OCI-LY7 (cell line): ENCODE results near the gene PSD2. TPM values are rescaled to one million over a fixed set of nuclear protein-coding genes. Genes with fewer than 3 reads are reported as not detected.

Source experiments
- BruUV-seq: library from RNA; stranded (reverse); fragments of 400-500 nt; replicated peaks from 2 replicates; lab custom pipeline; 2021; lab: Mats Ljungman, UMichigan
- CTCF ChIA-PET: fragments of 300-600 bp; sonication (Branson Sonifier 250); formaldehyde crosslinking; loops from one replicate; lab custom pipeline; 2022; ENCODE audit warnings: antibody characterized with exemption; ENCODE audit not compliant: unreplicated experiment; lab: Charles Lee
- POLR2A ChIA-PET: fragments of 300-600 bp; sonication (Branson Sonifier 250); formaldehyde crosslinking; loops from one replicate; lab custom pipeline; 2022; ENCODE audit warnings: antibody characterized with exemption; lab: Charles Lee
- DNase-seq: peaks from one replicate; pipeline ENCODE4 v3.0.0-alpha.2; 2015; ENCODE audit warnings: low spot score
- H2AFZ ChIP-seq: fragments of 200-600 bp; sonication (generic), shearing (Covaris generic); 2 replicates; pipeline ENCODE4 v1.6.1; 2014; ENCODE audit warnings: mild to moderate bottlenecking, antibody characterized with exemption, low read length, moderate library complexity
- H3K27ac ChIP-seq: fragments of 200-600 bp; sonication (generic); 2 replicates; pipeline ENCODE4 v1.5.1; 2014; ENCODE audit warnings: mixed run types, low read depth, mild to moderate bottlenecking, moderate library complexity, low read length, inconsistent platforms; ENCODE audit not compliant: poor library complexity, severe bottlenecking
- H3K36me3 ChIP-seq: fragments of 200-600 bp; sonication (generic); 2 replicates; pipeline ENCODE4 v1.6.1; 2014; ENCODE audit warnings: mild to moderate bottlenecking, antibody characterized with exemption, low read length, moderate library complexity, mixed read lengths; ENCODE audit not compliant: insufficient read depth
- H3K4me1 ChIP-seq: fragments of 200-600 bp; sonication (generic); 2 replicates; pipeline ENCODE4 v1.5.1; 2014; ENCODE audit warnings: mild to moderate bottlenecking, low read length; ENCODE audit not compliant: insufficient read depth, poor library complexity, severe bottlenecking
- H3K4me2 ChIP-seq: fragments of 200-600 bp; sonication (generic); 2 replicates; pipeline ENCODE4 v1.6.1; 2014; ENCODE audit warnings: mild to moderate bottlenecking, low read length
- H3K4me3 ChIP-seq: fragments of 200-600 bp; sonication (generic); 2 replicates; pipeline ENCODE4 v1.5.1; 2014; ENCODE audit warnings: mild to moderate bottlenecking, low read depth, low read length; ENCODE audit not compliant: poor library complexity, severe bottlenecking
- H3K79me2 ChIP-seq: fragments of 200-600 bp; sonication (generic); 2 replicates; pipeline ENCODE4 v1.6.1; 2016; ENCODE audit warnings: low read depth, mild to moderate bottlenecking, low read length, moderate library complexity, mixed read lengths; ENCODE audit not compliant: insufficient read depth
- H3K9me2 ChIP-seq: fragments of 200-600 bp; sonication (generic); 2 replicates; pipeline ENCODE4 v1.6.1; 2016; ENCODE audit warnings: mild to moderate bottlenecking, low read length, mixed read lengths; ENCODE audit not compliant: insufficient read depth
- H3K9me3 ChIP-seq: fragments of 200-600 bp; sonication (generic); 2 replicates; pipeline ENCODE4 v1.6.1; 2014; ENCODE audit warnings: mild to moderate bottlenecking, mixed run types, low read length, mixed read lengths
- H4K20me1 ChIP-seq: fragments of 200-600 bp; sonication (generic); 2 replicates; pipeline ENCODE4 v1.6.1; 2014; ENCODE audit warnings: mild to moderate bottlenecking, antibody characterized with exemption, low read length, moderate library complexity, mixed read lengths; ENCODE audit not compliant: insufficient read depth
- EZH2phosphoT487 ChIP-seq: fragments of 200-600 bp; sonication (generic); IDR thresholded peaks from 2 replicates; pipeline ENCODE4 v1.6.1; 2018; ENCODE audit warnings: low read depth, borderline replicate concordance, mild to moderate bottlenecking, mixed run types, antibody characterized with exemption, low read length, moderate library complexity, mixed read lengths
- intact Hi-C: fragments of 100-400 bp; cut with micrococcal nuclease; formaldehyde crosslinking; loops from one replicate; pipeline ENCODE4 v1.10.0; 2022; ENCODE audit not compliant: unreplicated experiment
- total RNA-seq, 2 experiments: library from RNA; depleted of rRNA in 1 of 2; stranded (reverse); fragments of >200 nt in 1 of 2; shearing (Covaris generic) in 1 of 2; gene quantifications; 2 replicates each; pipeline ENCODE4 v1.2.3, GENCODE V29; 2014 to 2022
- TF ChIP-seq, protein P1 (sequence below): fragments of 200-600 bp; sonication (generic); conservative IDR thresholded peaks from 2 replicates; pipeline ENCODE4 v1.5.1; 2014; ENCODE audit warnings: mild to moderate bottlenecking, antibody characterized with exemption, low read length, moderate library complexity, mixed read lengths

Gene PSD2
- total RNA-seq, 2 experiments from 2014 or later = 0.11 to 0.13 TPM

- intact Hi-C loops = no loop called here
- Histone ChIP-seq H3K4me2 (no peak overlapping the region), H3K9me2 (no peaks in the 10 kb centered on the region), H4K20me1 (no peaks in the 10 kb centered on the region), H3K79me2 (no peaks in the 10 kb centered on the region), H3K4me3 (no peak overlapping the region), H3K36me3 (no peaks in the 10 kb centered on the region), H2AFZ (no peak overlapping the region), H3K4me1 (no peaks in the 10 kb centered on the region), H3K9me3 (no peaks in the 10 kb centered on the region), H3K27ac (no peak overlapping the region)
- no peak for DNase-seq
- TF ChIP-seq, protein P1, sequence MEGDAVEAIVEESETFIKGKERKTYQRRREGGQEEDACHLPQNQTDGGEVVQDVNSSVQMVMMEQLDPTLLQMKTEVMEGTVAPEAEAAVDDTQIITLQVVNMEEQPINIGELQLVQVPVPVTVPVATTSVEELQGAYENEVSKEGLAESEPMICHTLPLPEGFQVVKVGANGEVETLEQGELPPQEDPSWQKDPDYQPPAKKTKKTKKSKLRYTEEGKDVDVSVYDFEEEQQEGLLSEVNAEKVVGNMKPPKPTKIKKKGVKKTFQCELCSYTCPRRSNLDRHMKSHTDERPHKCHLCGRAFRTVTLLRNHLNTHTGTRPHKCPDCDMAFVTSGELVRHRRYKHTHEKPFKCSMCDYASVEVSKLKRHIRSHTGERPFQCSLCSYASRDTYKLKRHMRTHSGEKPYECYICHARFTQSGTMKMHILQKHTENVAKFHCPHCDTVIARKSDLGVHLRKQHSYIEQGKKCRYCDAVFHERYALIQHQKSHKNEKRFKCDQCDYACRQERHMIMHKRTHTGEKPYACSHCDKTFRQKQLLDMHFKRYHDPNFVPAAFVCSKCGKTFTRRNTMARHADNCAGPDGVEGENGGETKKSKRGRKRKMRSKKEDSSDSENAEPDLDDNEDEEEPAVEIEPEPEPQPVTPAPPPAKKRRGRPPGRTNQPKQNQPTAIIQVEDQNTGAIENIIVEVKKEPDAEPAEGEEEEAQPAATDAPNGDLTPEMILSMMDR = no peak
- TF ChIP-seq EZH2phosphoT487 = no peak
- no TSS peak for BruUV-seq
- ChIA-PET POLR2A (interaction anchor here (0.6 kb wide), 1 partner anchor 911 kb away, joined by 3 read pairs; no protein-coding TSS in a partner anchor), CTCF (no interaction called here)
Measured at GRCh38 chr5:139796061-139796806, 626 bp downstream of the PSD2 start.

DNA sequence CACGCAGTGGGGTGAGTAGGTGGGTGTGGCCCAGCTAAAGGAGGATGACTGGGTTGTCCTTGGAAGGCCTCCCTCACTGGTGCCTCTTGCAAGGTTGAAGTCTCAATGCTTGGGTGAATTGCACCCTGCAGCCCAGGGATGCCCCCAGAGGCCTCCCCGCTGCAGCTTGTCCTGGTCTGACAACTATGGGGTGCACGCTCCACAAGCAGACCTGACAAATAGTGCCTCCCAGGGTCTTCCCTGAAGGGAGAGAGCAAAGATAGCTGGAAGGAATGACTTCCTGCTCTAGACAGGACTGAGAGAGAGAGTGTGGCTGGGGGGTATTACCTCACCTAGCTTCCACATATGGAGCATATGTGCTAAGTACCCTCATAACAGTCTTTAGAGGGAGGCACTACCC lies 1.7 kb downstream of the PSD2 start:
- CTCF ChIA-PET = no interaction called here
- intact Hi-C loops = no loop called here
- no peak overlapping the region for H2AFZ ChIP-seq
- no peak overlapping the region for H3K27ac ChIP-seq
- no peak overlapping the region for H3K4me2 ChIP-seq
- no TSS peak for BruUV-seq
- H4K20me1 ChIP-seq = no peaks in the 10 kb centered on the region
- no peaks in the 10 kb centered on the region for H3K36me3 ChIP-seq
- no peak for DNase-seq
- H3K4me3 ChIP-seq = no peak overlapping the region
- H3K9me2 ChIP-seq = no peaks in the 10 kb centered on the region
- no peaks in the 10 kb centered on the region for H3K9me3 ChIP-seq
- POLR2A ChIA-PET = interaction anchor here (0.5 kb wide), 1 partner anchor 182 kb away, joined by 3 read pairs; no protein-coding TSS in a partner anchor
- no peaks in the 10 kb centered on the region for H3K79me2 ChIP-seq
- TF ChIP-seq, protein P1 = no peak
- no peak for TF ChIP-seq EZH2phosphoT487
- H3K4me1 ChIP-seq = no peaks in the 10 kb centered on the region
